GM18508 (cell line): ENCODE measurements around the gene ICAM2.

Experiments
- ATAC-seq: cut with Tn5 transposase; IDR thresholded peaks from one replicate; pipeline ENCODE4 v1.9.1; 2021; ENCODE audit warnings: moderate number of reproducible peaks; ENCODE audit not compliant: insufficient read depth, unreplicated experiment

The ICAM2 gene

GRCh38 chr17:64020056-64020766 lies at the start of gene ICAM2:
Gene ICAM2, minus strand, starts transcription at chr17:64020633. Its CDS starts 13,942 bp downstream, at chr17:64006691.
- ATAC-seq = no peak

- no peak for ATAC-seq
Observed at GRCh38 chr17:64070213-64070612, 49.8 kb upstream of the ICAM2 start.

- ATAC-seq = no peak
Observed at GRCh38 chr17:64069143-64069542, 48.7 kb upstream of the ICAM2 start.

GRCh38 chr17:64067657-64068056 lies 47.2 kb upstream of the ICAM2 start:
- no peak for ATAC-seq

GRCh38 chr17:64066716-64067115 lies 46.3 kb upstream of the ICAM2 start:
- no peak for ATAC-seq

GRCh38 chr17:64065161-64065560 lies 44.7 kb upstream of the ICAM2 start:
- ATAC-seq = no peak

GRCh38 chr17:64064331-64064730 lies 43.9 kb upstream of the ICAM2 start:
- ATAC-seq = no peak

GRCh38 chr17:64063766-64064224 lies 43.4 kb upstream of the ICAM2 start:
- no peak for ATAC-seq

- no peak for ATAC-seq
Observed at GRCh38 chr17:64063088-64063487, 42.7 kb upstream of the ICAM2 start.

GRCh38 chr17:64061178-64061898 lies 40.9 kb upstream of the ICAM2 start:
- ATAC-seq = no peak

GRCh38 chr17:64060331-64060730 lies 39.9 kb upstream of the ICAM2 start:
- ATAC-seq = no peak

GRCh38 chr17:64059756-64060155 lies 39.3 kb upstream of the ICAM2 start:
- no peak for ATAC-seq

GRCh38 chr17:64058621-64059020 lies 38.2 kb upstream of the ICAM2 start:
- ATAC-seq = no peak

- ATAC-seq = no peak
Observed at GRCh38 chr17:64057701-64058263, 37.3 kb upstream of the ICAM2 start.

- peak; percentile 70 for ATAC-seq
Observed at GRCh38 chr17:64056269-64057005, 36.0 kb upstream of the ICAM2 start.

- no peak for ATAC-seq
Observed at GRCh38 chr17:64055183-64056142, 35.0 kb upstream of the ICAM2 start.

GRCh38 chr17:64054304-64054703 lies 33.9 kb upstream of the ICAM2 start:
- no peak for ATAC-seq

- ATAC-seq = no peak
Observed at GRCh38 chr17:64053101-64053500, 32.7 kb upstream of the ICAM2 start.

- no peak for ATAC-seq
Observed at GRCh38 chr17:64051153-64051552, 30.7 kb upstream of the ICAM2 start.

GRCh38 chr17:64048805-64049204 lies 28.4 kb upstream of the ICAM2 start:
- no peak for ATAC-seq
